ENCODE measurements around the gene RNF217. TPM values are rescaled to one million over a fixed set of nuclear protein-coding genes. Genes with fewer than 3 reads are reported as not detected.
A peak's percentile ranks its signal among the peaks of the same experiment; 100 is the strongest.
"Not testable (repeated sequence)": the region's sequence is repeated elsewhere in the genome, so short reads cannot be mapped to it uniquely, and the experiment has no call there.

The RNF217 gene
- total RNA-seq, 2 experiments from 2014 or later = 0.12 to 0.30 TPM

- no peak for DNase-seq
- Mint-ChIP-seq H3K9me3 (no peaks in the 10 kb centered on the region), H3K27ac (no peak overlapping the region), H3K4me1 (no peaks in the 10 kb centered on the region), H3K36me3 (no peaks in the 10 kb centered on the region), H3K4me3 (no peak overlapping the region), H3K27me3 (no peaks in the 10 kb centered on the region)
Measured at GRCh38 chr6:125066140-125066539, 103.9 kb downstream of the RNF217 start.

GRCh38 chr6:125066964-125067363, 104.7 kb downstream of the RNF217 start:
- DNase-seq = peak; percentile 7
- Mint-ChIP-seq H3K27me3 (no peaks in the 10 kb centered on the region), H3K4me1 (no peaks in the 10 kb centered on the region), H3K9me3 (no peaks in the 10 kb centered on the region), H3K36me3 (no peaks in the 10 kb centered on the region), H3K27ac (no peak overlapping the region), H3K4me3 (no peak overlapping the region)

DNA sequence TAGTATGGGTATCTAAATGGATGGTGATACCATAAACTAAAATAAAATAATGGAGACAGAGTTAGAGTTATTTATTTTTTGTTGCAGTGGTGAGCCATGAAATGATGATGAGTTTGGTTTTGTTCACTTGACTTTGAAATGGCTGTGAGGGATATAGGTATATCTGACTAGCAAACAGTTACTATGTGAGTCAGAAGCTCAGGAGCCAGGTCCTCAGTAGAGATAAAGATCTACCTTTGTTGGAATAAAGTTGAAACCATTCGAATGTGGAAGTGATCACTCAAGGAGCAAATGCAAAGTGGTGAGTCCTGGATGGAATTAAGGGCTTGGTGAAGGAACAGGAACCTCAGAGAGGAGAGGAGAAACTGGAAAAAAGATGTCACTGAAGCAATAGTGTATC, 105.3 kb downstream of the RNF217 start:
- Mint-ChIP-seq H3K9me3 (no peaks in the 10 kb centered on the region), H3K4me1 (no peaks in the 10 kb centered on the region), H3K36me3 (no peaks in the 10 kb centered on the region), H3K27me3 (no peaks in the 10 kb centered on the region), H3K4me3 (no peak overlapping the region), H3K27ac (no peak overlapping the region)
- DNase-seq = no peak

DNA sequence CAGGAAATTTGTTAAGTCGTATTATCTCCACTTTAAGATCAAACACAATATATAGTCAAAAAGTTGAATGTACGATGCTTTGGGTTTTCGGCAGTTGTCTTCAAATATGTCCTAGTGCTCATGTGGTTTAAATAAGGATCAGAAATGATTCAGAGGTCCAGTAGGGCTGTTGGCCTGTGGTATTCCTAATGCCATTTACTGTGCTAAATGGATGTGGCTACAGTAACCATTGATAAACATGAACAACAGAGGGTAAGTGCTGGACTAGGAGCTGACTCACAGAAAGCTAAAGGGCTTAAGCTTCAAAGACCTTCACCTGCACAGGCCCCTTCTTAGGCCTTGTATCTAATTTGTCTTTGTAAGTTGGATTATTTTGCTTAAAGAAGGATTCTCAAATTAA, 110.8 kb downstream of the RNF217 start:
- no peaks in the 10 kb centered on the region for H3K4me1 Mint-ChIP-seq
- H3K27ac Mint-ChIP-seq = no peak overlapping the region
- H3K36me3 Mint-ChIP-seq = no peaks in the 10 kb centered on the region

DNA sequence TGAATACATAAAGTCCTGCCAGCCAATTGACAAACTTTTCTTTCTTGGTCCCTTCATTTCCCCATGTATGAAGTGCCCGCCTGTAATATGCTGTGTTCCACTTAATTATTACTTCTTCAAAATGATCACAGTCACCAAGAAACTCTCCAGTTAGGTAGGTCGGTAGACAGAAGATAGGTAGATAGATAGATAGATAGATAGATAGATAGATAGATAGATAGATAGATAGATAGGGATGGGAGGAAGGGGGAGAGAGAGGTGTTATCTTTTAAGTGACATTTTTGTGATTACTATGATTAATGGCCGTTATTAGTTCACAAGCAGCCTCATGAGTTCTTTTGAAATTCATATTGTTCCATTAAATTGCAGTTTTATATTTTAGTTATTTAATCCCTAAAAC, 111.9 kb downstream of the RNF217 start:
- Mint-ChIP-seq H3K36me3 (no peaks in the 10 kb centered on the region), H3K27me3 (no peaks in the 10 kb centered on the region)

More for the DNA sequence above, 110.8 kb downstream of the RNF217 start:
- DNase-seq = no peak
- Mint-ChIP-seq H3K9me3 (no peaks in the 10 kb centered on the region), H3K27me3 (no peaks in the 10 kb centered on the region), H3K4me3 (no peak overlapping the region)

DNA sequence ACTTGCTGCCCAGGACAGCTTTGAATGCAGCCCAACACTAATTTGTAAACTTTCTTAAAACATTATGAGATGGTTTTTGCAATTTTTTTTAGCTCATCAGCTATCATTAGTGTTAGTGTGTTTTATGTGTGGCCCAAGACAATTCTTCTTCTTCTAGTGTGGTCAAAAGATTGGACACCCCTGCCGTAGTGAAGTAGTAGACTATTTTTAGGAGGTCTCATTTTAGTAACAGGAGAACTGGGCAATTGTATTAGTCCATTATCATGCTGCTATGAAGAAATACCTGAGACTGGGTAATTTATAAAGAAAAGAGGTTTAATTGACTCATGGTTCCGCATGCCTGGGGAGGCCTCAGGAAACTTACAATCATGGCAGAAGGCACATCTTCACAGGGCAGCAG, 112.8 kb downstream of the RNF217 start:
- not testable (repeated sequence) for H3K36me3 Mint-ChIP-seq, H3K4me3 Mint-ChIP-seq

More for the DNA sequence above, 111.9 kb downstream of the RNF217 start:
- no peaks in the 10 kb centered on the region for H3K4me1 Mint-ChIP-seq
- H3K9me3 Mint-ChIP-seq = no peaks in the 10 kb centered on the region
- no peak for DNase-seq
- H3K27ac Mint-ChIP-seq = no peak overlapping the region
- no peak overlapping the region for H3K4me3 Mint-ChIP-seq

DNA sequence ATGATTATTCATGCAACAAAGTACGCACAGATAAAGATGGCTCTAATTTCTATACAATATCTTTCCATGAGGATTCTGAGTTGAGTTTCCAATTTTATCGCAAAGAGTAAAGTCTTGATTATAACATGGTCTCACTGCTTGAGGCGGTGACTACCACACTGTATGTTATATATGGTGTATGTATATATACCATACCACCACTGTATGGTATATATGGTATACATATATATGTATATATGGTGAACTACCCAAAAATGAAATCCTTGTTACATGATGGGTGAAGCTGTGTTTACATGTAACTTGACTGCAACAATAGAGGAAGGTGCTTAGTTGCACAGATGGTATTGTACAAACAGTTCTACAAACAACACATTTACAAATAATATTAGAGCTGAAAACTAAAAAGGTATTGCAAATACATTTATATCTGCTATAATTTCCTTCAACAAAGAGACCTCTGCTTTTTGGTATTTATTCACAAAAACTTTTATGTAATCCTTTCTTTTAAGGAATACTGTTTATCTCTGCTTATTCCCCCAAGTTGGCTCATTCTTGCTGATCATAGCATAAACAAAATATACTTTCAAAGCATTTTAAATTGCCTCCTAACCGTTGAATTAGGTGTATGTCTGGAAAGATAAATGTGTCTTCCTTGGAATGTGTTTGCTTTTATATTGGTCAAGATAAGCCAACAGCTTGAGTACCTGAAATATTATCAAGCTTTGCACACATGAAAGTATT, 113.7 kb downstream of the RNF217 start:
- no peaks in the 10 kb centered on the region for H3K27me3 Mint-ChIP-seq
- no peaks in the 10 kb centered on the region for H3K36me3 Mint-ChIP-seq
- H3K27ac Mint-ChIP-seq = no peak overlapping the region
- H3K9me3 Mint-ChIP-seq = no peaks in the 10 kb centered on the region
- no peak overlapping the region for H3K4me3 Mint-ChIP-seq
- no peaks in the 10 kb centered on the region for H3K4me1 Mint-ChIP-seq
- DNase-seq = no peak

More for the DNA sequence above, 112.8 kb downstream of the RNF217 start:
- H3K27me3 Mint-ChIP-seq, H3K27ac Mint-ChIP-seq, H3K4me1 Mint-ChIP-seq, DNase-seq, H3K9me3 Mint-ChIP-seq: not testable (repeated sequence)

- Mint-ChIP-seq H3K36me3 (no peaks in the 10 kb centered on the region), H3K4me1 (no peaks in the 10 kb centered on the region), H3K9me3 (no peaks in the 10 kb centered on the region), H3K27ac (no peak overlapping the region), H3K27me3 (no peaks in the 10 kb centered on the region), H3K4me3 (no peak overlapping the region)
- DNase-seq = no peak
Measured at GRCh38 chr6:125076482-125076742, 114.2 kb downstream of the RNF217 start.

- Mint-ChIP-seq H3K27ac (no peak overlapping the region), H3K4me1 (no peaks in the 10 kb centered on the region)
Measured at GRCh38 chr6:125077453-125077852, 115.2 kb downstream of the RNF217 start.

DNA sequence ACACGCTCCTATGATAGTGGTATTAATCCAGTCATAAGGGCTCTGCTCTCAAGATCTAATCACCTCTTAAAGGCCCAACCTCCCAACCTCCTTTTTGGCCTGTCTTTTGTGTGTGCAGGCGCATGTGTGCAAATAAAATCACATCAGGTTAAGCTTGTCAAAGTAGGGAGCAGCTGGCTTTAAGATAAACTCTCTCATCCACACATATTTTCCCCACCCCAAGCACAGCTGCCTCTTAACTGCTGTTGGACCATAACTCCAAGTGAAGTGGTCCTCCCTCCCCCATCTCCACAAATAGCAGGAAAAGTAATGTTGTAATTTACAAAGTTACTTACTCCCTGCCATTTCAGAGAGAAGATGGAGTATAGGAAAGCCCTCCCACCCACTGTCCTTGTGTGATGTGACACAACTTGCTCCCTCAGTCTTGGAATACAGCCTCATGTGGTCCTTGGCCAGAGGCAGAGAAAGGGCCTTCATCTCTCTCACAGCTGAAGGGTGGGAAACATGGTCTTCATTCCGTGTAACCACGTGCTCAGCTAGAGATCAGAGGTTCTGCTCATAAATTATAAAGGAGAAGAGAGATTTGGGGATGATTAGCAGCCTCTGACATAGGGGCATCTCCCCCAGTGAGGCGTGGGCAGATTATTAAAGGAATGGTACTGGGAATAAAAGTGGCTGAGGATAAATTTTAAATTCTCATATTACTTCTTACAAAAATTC, 116.5 kb downstream of the RNF217 start:
- Mint-ChIP-seq H3K27ac (no peak overlapping the region), H3K36me3 (no peaks in the 10 kb centered on the region), H3K27me3 (no peaks in the 10 kb centered on the region), H3K9me3 (no peaks in the 10 kb centered on the region), H3K4me3 (no peak overlapping the region), H3K4me1 (no peaks in the 10 kb centered on the region)
- no peak for DNase-seq

More at GRCh38 chr6:125077453-125077852, 115.2 kb downstream of the RNF217 start:
- Mint-ChIP-seq H3K4me3 (no peak overlapping the region), H3K27me3 (no peaks in the 10 kb centered on the region), H3K9me3 (no peaks in the 10 kb centered on the region), H3K36me3 (no peaks in the 10 kb centered on the region)
- no peak for DNase-seq

GRCh38 chr6:125082908-125083683, 120.9 kb downstream of the RNF217 start:
- no peaks in the 10 kb centered on the region for H3K9me3 Mint-ChIP-seq
- no peak overlapping the region for H3K27ac Mint-ChIP-seq
- no peaks in the 10 kb centered on the region for H3K27me3 Mint-ChIP-seq
- no peaks in the 10 kb centered on the region for H3K36me3 Mint-ChIP-seq
- H3K4me1 Mint-ChIP-seq = no peaks in the 10 kb centered on the region
- H3K4me3 Mint-ChIP-seq = no peak overlapping the region
- no peak for DNase-seq

DNA sequence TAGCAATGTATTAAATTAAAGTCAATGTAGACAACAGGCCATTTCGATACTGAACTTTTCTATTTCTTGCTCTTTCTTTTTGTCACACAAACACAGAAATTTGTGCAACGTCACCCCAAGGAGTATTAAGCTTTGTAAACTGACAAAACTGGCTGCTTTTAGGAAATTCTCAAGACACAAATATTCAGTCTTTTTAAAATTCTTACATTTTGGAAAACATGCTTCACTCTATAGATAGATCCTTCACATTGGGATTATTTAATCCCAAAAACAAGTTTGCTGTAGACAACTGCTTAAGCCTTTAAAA, 121.4 kb downstream of the RNF217 start:
- H3K4me3 Mint-ChIP-seq = no peak overlapping the region
- H3K27me3 Mint-ChIP-seq = no peaks in the 10 kb centered on the region
- H3K4me1 Mint-ChIP-seq = no peaks in the 10 kb centered on the region
- no peaks in the 10 kb centered on the region for H3K9me3 Mint-ChIP-seq
- DNase-seq = no peak
- no peaks in the 10 kb centered on the region for H3K36me3 Mint-ChIP-seq
- no peak overlapping the region for H3K27ac Mint-ChIP-seq

DNA sequence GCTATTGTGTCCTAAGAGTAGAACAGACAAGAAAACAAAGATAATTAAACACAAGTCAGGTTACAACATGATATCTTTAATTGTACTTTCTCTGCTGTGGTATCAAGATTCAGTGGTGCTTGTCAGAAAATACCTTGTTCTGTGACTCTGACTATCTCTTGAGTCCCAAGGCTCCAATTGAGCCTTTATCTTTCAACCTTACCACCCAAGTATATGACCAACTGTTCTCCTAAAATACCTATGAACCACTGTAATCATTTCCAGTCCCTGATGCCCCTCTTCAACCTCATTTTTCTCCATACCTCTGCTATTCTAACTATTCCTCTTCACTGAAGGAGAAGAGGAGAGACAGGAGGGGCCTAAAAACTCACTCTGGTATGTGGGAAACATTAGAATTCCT, 124.5 kb downstream of the RNF217 start:
- Mint-ChIP-seq H3K27me3 (no peaks in the 10 kb centered on the region), H3K9me3 (no peaks in the 10 kb centered on the region), H3K4me1 (no peaks in the 10 kb centered on the region), H3K4me3 (no peak overlapping the region), H3K36me3 (no peaks in the 10 kb centered on the region), H3K27ac (no peak overlapping the region)
- no peak for DNase-seq

GRCh38 chr6:125088963-125089362, 126.7 kb downstream of the RNF217 start:
- Mint-ChIP-seq H3K4me1 (no peaks in the 10 kb centered on the region), H3K9me3 (no peaks in the 10 kb centered on the region), H3K27ac (no peak overlapping the region), H3K27me3 (no peaks in the 10 kb centered on the region), H3K36me3 (no peaks in the 10 kb centered on the region), H3K4me3 (no peak overlapping the region)
- DNase-seq = no peak

DNA sequence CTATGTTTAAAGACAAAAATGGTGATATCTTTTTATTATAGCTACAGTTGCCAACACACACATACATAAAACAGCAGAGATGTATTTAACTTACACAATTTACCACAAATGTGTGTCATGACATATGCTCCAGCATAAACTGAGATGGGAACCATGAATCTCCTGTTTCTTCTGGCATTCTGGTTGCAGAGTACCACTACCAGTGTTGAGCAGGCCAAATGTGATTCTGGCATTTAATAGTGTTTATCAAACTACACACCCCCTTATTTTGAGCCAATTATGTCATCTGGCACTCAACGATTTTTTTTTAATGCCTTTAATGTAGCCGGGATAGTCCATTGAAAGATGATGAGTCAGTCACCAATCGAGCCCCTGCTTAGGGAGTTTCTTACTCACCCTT, 132.3 kb downstream of the RNF217 start:
- no peaks in the 10 kb centered on the region for H3K4me1 Mint-ChIP-seq
- DNase-seq = no peak
- H3K4me3 Mint-ChIP-seq = no peak overlapping the region
- H3K9me3 Mint-ChIP-seq = no peaks in the 10 kb centered on the region
- H3K27ac Mint-ChIP-seq = no peak overlapping the region
- H3K36me3 Mint-ChIP-seq = no peaks in the 10 kb centered on the region
- peaks cover 11% of the 10 kb centered on the region for H3K27me3 Mint-ChIP-seq

Data from activated naive CD8-positive, alpha-beta T cell treated with anti-CD3 and anti-CD28 coated beads for 36 hours (primary cell).